Left renal pelvis (tissue), 4 donors: Measurements from ENCODE around the gene STX18. TPM values are rescaled to one million over a fixed set of nuclear protein-coding genes. Genes with fewer than 3 reads are reported as not detected.
"Not testable (repeated sequence)": the region's sequence is repeated elsewhere in the genome, so short reads cannot be mapped to it uniquely, and the experiment has no call there.

Experiments
- DNase-seq, 4 donors: peaks; one replicate each; pipeline ENCODE4 v3.0.0-alpha.2; 2013; ENCODE audit warnings: low read depth in 4 of 4, low spot score in 3 of 4
- polyA plus RNA-seq, 4 donors: library from polyadenylated mRNA; unstranded; fragments of 120-200 nt; gene quantifications; one replicate each; pipeline ENCODE4 v1.2.1, GENCODE V29; 2013; ENCODE audit not compliant: insufficient read length in 4 of 4

Gene STX18
- polyA plus RNA-seq, 4 donors: 50.6 to 88.1 (median 73.4) TPM

DNA sequence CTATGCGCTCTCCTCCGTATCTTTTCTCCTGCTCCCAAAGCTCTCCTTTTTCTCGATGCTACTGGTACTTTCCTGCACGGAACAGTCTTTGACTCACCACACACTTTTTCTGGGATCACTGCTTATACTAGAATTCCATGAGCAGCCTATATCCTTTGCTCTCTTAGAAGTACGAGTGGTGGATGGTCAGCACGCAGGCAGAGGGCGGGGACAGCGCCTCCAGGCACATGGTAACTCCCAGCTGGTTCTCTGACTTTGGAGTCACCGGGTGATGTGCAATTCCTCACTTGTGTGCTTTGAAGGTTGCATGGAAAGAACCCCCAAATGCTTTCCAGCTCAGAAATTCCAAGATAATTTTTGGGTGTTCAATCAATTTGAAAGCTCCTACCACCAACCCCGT, 56.0 kb downstream of the STX18 start:
- DNase-seq: no peak

DNA sequence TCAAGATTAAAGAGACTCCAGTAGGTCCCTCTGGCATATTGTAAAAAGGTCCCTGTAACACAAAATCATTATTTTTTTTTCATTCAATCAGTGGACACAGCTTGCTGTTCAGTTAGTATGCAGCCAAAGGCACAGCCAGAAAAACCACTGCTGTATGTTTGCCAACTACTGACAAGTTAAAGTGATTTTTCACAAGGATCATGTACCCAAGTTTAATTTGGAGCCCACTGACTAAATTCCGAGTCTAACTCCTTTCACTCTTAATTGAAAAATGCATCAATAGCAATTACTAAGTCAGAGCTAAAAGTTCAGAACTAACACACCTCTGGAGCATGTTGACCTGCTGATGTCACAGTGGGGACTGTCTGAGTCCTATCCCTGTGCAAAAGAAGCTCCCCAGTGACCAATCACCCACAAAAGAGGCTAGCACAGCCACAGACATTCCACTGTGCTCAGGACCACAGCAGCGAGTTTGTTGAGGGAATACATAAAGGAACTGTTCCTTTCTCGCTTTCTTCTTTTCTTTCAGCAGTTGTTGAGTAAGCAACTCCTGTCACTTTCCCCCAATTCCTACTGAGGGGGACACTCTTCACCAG, 60.4 kb downstream of the STX18 start:
- no peak for DNase-seq

DNA sequence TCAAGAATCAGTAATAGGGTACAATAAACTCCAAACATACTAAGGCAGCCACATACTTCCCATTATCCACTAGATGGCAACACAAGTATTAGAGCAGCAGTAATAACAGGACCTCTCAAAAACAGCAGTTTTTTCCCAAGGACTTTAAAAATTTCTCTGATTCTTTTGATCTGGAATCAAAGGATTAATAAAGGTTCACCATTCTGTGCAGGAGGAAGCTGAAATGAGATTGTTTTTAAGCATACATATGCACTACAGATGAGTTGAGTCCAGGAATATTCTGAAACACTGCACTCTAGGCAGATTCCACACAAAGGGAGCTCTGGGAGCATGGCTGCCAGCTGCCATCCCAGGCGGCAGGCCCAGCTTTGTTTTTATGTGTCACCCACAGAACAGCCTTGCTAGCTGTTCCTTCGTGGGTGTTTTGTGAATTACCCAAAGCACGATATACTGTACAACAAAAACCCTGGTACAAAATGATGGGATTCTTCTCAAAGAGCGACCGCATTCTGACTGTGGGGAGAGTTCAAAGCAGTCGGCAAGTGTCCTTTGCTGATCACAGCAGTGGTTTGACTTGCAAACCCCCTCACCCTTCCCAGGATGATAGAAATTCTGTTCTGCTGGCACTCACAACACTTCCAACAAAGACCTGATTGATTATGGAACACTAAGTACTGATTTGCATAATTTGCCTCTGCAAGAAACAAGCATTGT, 61.0 kb downstream of the STX18 start:
- no peak for DNase-seq

DNA sequence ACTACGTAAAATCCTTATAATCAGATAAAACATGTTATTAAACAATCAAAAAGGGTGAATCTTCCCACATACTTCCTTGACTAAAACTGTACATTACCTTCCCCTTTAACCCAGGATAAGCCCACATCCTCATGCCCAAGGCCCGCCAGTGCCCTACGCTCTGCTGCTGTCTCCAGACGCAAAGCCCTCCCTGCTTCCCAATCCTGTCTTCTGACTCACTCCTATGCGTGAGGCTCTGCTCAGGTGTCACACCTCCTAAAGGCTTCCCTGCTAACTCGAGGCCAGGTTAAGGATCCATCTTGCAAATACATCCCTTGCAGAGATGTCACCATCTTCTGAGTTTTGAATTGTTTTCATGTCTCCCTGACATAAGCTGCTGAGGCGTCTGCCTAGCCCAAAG, 61.6 kb downstream of the STX18 start:
- no peak for DNase-seq

DNA sequence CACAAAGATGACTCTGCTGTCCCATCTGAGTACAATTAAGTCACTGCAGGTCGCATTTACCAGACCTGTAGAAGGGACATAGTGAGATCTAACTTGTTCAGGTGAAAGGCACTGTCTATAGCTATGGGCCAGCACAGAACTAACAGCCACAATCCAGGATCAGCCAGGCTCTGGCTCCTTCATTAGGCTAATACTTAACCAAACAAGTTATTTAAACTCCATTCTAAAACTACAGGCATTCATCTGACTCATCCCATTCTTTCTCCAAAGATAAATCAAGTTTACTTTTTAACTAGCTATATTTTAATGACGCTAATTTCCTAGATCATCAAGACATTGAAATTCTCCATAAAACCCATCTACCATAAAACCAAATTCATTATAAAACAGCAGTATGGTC, 62.5 kb downstream of the STX18 start:
- no peak for DNase-seq

DNA sequence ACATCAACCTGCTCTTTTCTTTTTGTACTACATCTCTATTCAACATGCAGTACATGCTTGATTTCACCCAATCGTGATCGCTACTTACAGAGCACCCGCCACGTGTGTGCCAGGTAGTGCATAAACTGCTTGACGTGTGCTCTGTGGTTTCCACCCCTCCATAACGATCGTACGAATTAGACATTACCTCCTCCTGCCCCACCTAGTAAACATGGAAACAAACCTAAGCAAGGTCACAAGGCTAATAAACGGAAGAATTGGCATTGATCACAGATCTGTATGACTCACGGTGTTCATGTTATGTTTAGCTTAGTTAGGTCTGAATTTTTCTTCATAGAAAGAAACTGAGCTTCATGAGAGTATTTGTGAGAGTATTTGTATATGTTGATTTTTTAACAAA, 64.1 kb downstream of the STX18 start:
- no peak for DNase-seq

DNA sequence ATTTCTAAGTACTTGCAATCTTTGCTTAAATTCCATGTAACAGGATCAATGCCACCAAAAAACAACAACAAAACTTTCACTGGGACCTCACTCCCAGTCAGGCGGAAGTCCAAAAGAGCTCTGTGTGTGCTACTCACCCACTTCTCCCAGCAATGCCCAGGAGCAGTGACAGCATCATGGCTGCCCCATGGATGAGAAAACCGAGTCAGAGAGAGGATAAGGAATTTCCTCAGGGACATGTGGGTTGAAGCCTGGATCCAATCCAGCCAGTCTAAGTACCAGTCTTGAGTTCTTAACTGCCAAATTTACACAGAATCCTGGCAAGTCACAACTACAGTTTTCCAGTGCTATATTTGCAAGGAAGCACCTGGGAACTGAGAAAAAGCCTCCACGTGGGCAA, 64.5 kb downstream of the STX18 start:
- DNase-seq: no peak

DNA sequence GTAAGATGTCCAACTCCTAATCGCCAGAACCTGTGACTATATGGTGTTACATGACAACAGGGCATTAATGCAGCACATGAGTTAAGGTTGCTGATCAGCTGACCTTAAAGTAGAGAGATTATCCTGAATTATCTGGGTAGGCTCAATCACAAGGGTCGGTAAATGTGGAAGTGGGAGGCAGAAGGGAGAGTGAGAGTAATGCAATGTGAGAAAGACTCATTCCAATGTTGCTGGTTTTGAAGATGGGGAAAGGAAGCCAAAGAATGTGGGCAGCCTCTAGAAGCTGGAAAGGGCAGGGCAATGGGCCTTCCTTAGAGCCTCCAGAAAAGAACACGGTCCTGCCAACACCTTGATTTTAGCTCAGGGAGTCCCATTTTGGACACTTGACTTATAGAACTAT, 67.4 kb downstream of the STX18 start:
- no peak for DNase-seq

DNA sequence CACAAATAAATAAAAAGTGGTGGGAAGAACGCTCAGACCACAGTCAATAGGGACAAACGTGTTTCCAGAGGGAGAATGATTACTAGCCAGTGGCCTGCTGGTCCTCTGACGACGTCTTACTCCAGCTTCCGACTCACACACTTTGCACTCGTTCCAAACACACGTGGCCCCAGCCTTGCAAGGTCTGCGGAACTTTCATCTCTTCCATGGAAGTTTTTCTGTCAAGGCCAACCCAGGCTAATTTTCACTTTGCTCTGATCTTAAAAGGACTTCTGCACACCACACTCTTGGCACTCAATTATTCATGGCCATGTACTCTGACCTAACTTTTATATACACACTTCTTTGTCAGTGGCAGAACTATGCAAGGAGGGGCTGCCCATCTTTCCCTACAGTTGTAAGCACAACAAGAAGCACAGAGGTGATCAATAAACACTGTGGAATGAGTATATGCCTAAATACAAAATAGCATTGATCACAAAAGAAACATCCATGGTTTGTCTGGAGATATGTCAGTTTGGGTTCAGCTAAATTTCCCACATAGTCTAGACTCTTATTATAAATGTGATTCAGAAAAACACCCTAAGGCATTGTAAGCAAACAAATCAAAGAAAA, 69.4 kb downstream of the STX18 start:
- DNase-seq: no peak

DNA sequence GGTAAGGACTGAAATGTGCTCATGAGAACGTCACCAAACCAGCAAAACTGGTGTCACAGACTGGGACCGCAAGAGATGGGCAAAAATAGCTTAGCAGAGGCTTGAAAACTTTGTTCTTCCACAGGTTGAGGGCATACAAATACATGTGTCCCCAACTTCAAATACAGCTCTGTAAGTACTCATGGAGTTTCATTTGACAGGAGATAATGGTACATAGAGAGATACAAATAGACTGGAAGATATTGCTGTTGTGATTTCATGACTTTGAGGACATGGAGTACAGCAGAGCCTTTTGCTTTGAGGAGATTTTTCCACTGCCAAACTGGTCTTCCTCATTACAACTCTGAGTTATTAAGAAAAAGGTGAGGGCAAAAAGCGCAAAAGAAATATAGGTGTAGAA, 70.7 kb downstream of the STX18 start:
- no peak for DNase-seq

DNA sequence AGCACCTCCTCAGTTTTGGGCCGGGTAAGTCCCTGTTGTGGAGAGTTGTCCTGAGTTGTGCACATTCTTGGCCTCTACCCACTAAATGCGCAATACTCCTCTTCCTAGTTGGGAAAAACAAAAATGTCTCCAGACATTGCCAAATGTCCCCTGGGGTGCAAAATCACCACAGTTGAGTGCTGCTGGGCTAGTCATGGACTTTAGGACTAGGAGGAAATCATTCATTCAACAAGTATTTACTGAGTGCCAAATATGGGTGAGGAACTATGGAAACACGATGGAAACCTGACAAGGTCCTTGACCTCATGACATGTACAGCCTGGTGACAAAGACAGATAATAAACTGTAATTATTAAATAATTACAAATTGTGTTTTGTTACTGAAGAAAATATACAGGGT, 71.6 kb downstream of the STX18 start:
- DNase-seq: no peak

DNA sequence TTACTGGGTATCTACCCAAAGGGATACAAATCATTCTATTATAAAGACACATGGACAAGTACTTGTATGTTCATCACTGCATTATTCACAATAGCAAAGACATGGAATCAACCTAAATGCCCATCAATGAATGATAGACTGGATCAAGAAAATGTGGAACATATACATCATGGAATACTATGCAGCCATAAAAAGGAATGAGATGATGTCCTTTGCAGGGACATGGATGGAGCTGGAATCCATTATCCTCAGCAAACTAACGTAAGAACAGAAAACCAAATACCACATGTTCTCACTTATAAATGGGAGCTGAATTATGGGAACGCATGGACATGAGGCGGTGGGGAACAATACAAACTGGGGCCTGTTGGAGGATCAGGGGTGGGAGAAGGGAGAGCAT, 76.6 kb downstream of the STX18 start:
- DNase-seq: not testable (repeated sequence)

DNA sequence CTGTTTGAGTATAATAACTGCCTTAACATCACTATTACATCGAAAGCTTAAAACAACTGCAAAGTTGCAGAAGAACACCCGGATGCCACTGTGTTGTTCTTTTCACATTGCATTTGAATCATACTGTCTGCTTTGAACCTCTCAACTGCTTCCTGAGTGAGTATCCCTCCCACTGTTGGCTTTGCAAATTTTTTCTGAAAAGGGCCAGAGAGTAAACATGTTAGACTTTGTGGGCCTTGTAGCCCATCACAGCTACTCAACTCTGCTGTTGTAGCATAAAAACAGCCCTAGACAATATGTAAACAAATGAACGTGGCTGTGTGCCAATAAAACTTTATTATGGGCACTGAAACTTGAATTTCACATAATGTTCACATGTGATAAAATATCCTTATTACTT, 78.9 kb downstream of the STX18 start:
- no peak for DNase-seq

DNA sequence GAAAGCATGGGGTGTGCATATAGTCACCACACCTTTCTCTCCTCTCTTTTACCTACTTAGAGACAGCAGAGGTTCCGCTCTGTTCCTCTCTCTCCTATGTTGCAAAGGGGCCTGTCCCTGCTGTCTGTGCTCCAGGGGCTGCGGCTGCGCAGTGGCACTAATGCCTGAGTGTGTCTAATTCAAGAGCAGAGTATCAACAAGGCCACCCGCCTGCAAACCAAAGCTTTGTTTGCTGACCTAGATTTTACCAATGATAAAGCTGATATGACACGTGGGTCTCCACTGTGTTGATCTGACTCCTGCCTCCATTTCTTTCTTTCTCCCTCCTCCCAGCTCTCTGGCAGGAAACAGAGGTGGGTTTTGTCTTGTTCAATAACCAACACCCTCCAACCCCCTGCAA, 80.0 kb downstream of the STX18 start:
- DNase-seq: no peak

DNA sequence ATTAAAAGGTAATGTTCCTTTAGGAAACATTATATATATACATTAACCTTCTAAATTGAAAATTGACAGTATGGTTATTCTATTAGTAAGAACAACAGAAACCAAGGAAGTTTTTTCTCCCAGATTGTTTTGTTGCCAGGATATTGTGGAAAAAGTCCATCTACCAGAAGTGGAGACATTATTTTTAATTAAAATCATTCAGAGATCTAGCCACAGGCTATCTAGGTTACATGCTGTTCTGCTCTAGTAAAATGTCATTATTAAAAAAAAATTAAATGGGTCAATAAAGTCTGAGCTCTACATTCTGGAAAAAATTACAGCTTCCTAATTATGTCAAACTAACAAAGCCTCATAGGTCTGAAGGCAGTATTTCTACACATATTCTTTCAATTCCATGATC, 80.7 kb downstream of the STX18 start:
- no peak for DNase-seq

DNA sequence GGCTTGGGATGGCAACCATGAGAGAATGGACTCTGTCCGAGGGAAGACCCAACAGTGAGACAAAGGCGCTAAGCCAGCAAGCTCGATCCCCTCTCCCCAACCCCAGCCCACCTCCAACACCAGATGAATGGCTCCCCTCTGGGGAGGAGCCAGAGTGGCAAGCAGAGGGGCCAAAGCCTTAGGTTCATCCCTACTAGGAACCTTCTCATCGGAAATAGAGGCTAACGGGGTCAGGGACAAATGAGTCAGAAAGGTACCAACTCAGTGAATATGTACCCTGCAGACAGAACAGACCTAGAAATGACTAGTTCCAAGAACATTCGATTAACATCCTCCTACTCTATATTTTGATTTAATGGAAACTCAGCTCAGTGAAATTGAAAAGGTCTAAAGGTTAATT, 81.1 kb downstream of the STX18 start:
- DNase-seq: no peak

DNA sequence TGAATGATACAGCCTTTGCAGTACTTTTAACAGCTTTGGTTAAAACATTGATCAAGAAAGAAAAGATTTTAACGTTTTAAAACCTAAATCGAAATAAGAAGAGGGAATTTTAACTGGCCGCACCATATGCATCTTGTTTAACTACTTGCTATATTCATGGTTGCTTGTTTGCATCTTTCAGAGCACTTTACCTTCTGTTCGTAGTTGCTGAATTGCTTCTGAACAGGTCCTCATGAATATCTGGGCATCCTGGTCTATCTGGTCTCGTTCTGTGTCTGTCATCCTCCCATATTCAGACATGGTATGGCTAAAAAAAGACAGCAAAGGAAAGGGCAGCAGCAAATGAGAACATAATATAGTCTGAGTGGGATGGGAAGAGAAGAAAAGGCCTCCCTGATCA, 82.7 kb downstream of the STX18 start:
- DNase-seq: no peak

DNA sequence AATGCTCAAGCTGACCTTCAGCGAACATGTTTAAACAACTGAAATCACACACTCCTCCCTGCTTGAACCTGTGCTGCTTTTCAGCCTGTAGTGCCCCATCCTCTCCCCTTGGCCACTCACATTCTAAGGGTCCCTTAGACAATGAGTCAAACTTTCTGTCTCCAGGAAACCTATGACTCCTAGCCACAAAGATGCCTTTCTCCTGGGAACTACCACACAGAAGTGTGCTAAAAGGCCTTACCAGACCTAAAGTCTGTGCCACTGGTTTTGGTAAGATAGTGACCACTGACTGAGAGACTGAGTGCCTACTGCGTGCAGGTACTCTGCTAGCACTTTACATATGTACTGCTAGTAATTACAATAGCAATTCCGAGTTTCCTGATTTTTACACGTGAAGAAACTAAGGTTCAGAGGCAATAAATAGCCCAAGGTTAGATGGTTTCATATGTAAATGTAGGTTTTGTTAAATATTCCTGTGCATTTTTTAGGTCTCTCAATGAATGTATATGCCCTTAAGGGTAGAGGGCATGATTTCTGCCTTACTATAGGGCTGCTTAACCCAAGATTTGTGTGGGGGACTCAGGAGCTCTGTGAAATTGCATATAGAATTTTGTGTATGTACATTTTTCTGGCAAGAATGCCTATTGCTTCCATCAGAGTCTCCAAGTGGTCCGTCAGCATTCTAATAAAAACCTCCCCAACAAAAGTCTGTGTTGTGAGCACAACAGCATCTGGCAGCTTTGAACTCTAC, 83.9 kb downstream of the STX18 start:
- DNase-seq: no peak

DNA sequence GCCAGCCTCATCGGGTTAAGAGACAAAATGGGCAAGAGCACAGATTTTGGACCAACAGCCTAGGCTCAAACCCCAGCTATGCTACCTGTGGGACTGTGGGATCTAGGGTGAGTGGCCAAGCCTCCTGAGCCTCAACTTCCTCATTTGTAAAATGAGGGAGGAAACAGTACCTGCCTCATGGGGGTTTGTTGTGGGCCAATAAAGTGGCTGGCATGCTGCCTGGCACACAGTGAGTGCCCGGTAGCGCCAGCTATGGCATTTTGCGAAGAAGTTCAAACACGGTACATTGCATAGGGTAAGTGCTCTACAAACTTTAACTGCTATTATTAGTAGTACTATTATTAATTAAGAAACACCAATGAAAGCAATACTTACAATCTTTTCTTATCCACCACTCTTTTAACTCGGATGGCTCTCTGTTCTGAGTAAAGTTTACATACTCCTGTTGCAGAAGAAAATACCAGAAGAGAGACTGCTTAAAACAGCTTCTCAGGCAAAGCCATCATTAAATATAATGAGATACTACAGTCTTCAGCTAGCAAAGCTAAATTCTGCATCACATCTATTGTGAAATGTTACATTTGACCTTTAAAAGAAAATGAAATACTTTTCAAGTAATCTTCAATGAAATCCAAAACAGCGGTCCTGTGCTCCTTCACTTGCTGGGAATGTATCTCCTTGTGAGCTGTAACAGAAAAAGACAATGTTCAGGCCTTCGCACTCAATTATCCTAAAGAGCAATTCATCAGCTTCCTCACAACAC, 84.9 kb downstream of the STX18 start:
- DNase-seq: no peak

DNA sequence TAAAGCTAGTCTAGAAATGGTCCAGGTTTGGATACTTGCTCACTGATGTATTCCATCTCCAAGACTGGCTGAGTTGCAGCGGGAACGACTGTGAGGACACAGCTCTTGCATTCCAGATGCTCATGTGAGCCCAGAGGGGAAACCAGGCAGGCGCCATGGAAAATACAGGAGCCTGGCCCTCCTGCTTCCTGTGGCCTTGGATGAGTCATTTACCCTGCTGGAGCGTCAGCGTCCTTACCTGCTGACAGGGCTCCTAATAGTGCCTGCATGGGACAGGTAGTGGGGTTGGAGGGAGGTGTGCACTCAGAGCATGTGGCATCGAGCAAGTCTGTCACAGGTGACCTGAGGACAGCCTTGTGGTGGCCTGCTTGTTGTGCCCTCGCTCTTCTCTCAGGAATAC, 85.5 kb downstream of the STX18 start:
- DNase-seq: no peak
